Measurements from ENCODE around the gene NUP214. TPM values are rescaled to one million over a fixed set of nuclear protein-coding genes. Genes with fewer than 3 reads are reported as not detected.
A peak's percentile ranks its signal among the peaks of the same experiment; 100 is the strongest.
"Not testable (repeated sequence)": the region's sequence is repeated elsewhere in the genome, so short reads cannot be mapped to it uniquely, and the experiment has no call there.

The NUP214 gene
- polyA plus RNA-seq, 2 donors: 22.3 to 31.3 TPM

GRCh38 chr9:131238402-131239021 is 113.1 kb downstream of the NUP214 start:
- Histone ChIP-seq H3K27me3 (ENCODE audit: control insufficient read depth in 1 of 2, insufficient read depth in 2 of 2, low read length in 2 of 2) (no peaks in the 10 kb centered on the region), H3K27ac (ENCODE audit: low read depth in 2 of 2, low read length in 1 of 2) (peak overlapping the region in 1 of 2 donors; percentile 57), H3K9me3 (ENCODE audit: control insufficient read depth in 2 of 2, insufficient read depth in 1 of 2, low read depth in 1 of 2, low read length in 1 of 2) (no peaks in the 10 kb centered on the region), H3K4me1 (ENCODE audit: control insufficient read depth in 2 of 2, insufficient read depth in 2 of 2, low read length in 1 of 2) (peaks cover 7 to 8% of the 10 kb centered on the region in 2 donors), H3K36me3 (ENCODE audit: control insufficient read depth in 2 of 2, insufficient read depth in 2 of 2, low read length in 1 of 2) (peaks cover 6 to 14% of the 10 kb centered on the region in 2 donors), H3K4me3 (ENCODE audit: low read depth in 1 of 2, low read length in 2 of 2) (no peak overlapping the region)
- WGBS, 2 donors: 38 to 41% methylated on average over 23 of the region's 23 CpGs

GRCh38 chr9:131239161-131239975 is 114.0 kb downstream of the NUP214 start:
- no peaks in the 10 kb centered on the region for H3K9me3 ChIP-seq (ENCODE audit: control insufficient read depth in 2 of 2, insufficient read depth in 1 of 2, low read depth in 1 of 2, low read length in 1 of 2)
- peaks cover 7 to 8% of the 10 kb centered on the region in 2 donors for H3K4me1 ChIP-seq (ENCODE audit: control insufficient read depth in 2 of 2, insufficient read depth in 2 of 2, low read length in 1 of 2)
- 76 to 86% methylated on average over 23 of the region's 23 CpGs for WGBS, 2 donors
- H3K4me3 ChIP-seq (ENCODE audit: low read depth in 1 of 2, low read length in 2 of 2): no peak overlapping the region
- H3K36me3 ChIP-seq (ENCODE audit: control insufficient read depth in 2 of 2, insufficient read depth in 2 of 2, low read length in 1 of 2): peaks cover 3 to 8% of the 10 kb centered on the region in 2 donors
- H3K27ac ChIP-seq (ENCODE audit: low read depth in 2 of 2, low read length in 1 of 2): no peak overlapping the region
- no peaks in the 10 kb centered on the region for H3K27me3 ChIP-seq (ENCODE audit: control insufficient read depth in 1 of 2, insufficient read depth in 2 of 2, low read length in 2 of 2)

- H3K27ac ChIP-seq (ENCODE audit: low read depth in 2 of 2, low read length in 1 of 2): no peak overlapping the region
- no peaks in the 10 kb centered on the region for H3K9me3 ChIP-seq (ENCODE audit: control insufficient read depth in 2 of 2, insufficient read depth in 1 of 2, low read depth in 1 of 2, low read length in 1 of 2)
- peaks cover 0 to 4% of the 10 kb centered on the region in 2 donors for H3K36me3 ChIP-seq (ENCODE audit: control insufficient read depth in 2 of 2, insufficient read depth in 2 of 2, low read length in 1 of 2)
- H3K27me3 ChIP-seq (ENCODE audit: control insufficient read depth in 1 of 2, insufficient read depth in 2 of 2, low read length in 2 of 2): no peaks in the 10 kb centered on the region
- peaks cover 7 to 8% of the 10 kb centered on the region in 2 donors for H3K4me1 ChIP-seq (ENCODE audit: control insufficient read depth in 2 of 2, insufficient read depth in 2 of 2, low read length in 1 of 2)
- H3K4me3 ChIP-seq (ENCODE audit: low read depth in 1 of 2, low read length in 2 of 2): no peak overlapping the region
- WGBS, 2 donors: 77 to 80% methylated on average over 22 of the region's 22 CpGs
Observed at GRCh38 chr9:131240047-131240921, 114.9 kb downstream of the NUP214 start.

GRCh38 chr9:131244331-131244730 is 118.9 kb downstream of the NUP214 start:
- not testable (repeated sequence) for H3K27ac ChIP-seq (ENCODE audit: low read depth in 2 of 2, low read length in 1 of 2); H3K4me1 ChIP-seq (ENCODE audit: control insufficient read depth in 2 of 2, insufficient read depth in 2 of 2, low read length in 1 of 2); H3K27me3 ChIP-seq (ENCODE audit: control insufficient read depth in 1 of 2, insufficient read depth in 2 of 2, low read length in 2 of 2); H3K9me3 ChIP-seq (ENCODE audit: control insufficient read depth in 2 of 2, insufficient read depth in 1 of 2, low read depth in 1 of 2, low read length in 1 of 2); H3K36me3 ChIP-seq (ENCODE audit: control insufficient read depth in 2 of 2, insufficient read depth in 2 of 2, low read length in 1 of 2); H3K4me3 ChIP-seq (ENCODE audit: low read depth in 1 of 2, low read length in 2 of 2)
- 88 to 95% methylated on average over 5 of the region's 5 CpGs for WGBS, 2 donors

- Histone ChIP-seq H3K4me1 (ENCODE audit: control insufficient read depth in 2 of 2, insufficient read depth in 2 of 2, low read length in 1 of 2) (no peaks in the 10 kb centered on the region), H3K36me3 (ENCODE audit: control insufficient read depth in 2 of 2, insufficient read depth in 2 of 2, low read length in 1 of 2) (no peaks in the 10 kb centered on the region), H3K27me3 (ENCODE audit: control insufficient read depth in 1 of 2, insufficient read depth in 2 of 2, low read length in 2 of 2) (no peaks in the 10 kb centered on the region), H3K27ac (ENCODE audit: low read depth in 2 of 2, low read length in 1 of 2) (no peak overlapping the region), H3K4me3 (ENCODE audit: low read depth in 1 of 2, low read length in 2 of 2) (no peak overlapping the region), H3K9me3 (ENCODE audit: control insufficient read depth in 2 of 2, insufficient read depth in 1 of 2, low read depth in 1 of 2, low read length in 1 of 2) (no peaks in the 10 kb centered on the region)
- 77 to 88% methylated on average over 4 of the region's 4 CpGs for WGBS, 2 donors
Observed at GRCh38 chr9:131246618-131247017, 121.2 kb downstream of the NUP214 start.

GRCh38 chr9:131252120-131252519 is 126.7 kb downstream of the NUP214 start:
- Histone ChIP-seq H3K27me3 (ENCODE audit: control insufficient read depth in 1 of 2, insufficient read depth in 2 of 2, low read length in 2 of 2) (no peaks in the 10 kb centered on the region), H3K27ac (ENCODE audit: low read depth in 2 of 2, low read length in 1 of 2) (peak overlapping the region in 1 of 2 donors; percentile 67), H3K36me3 (ENCODE audit: control insufficient read depth in 2 of 2, insufficient read depth in 2 of 2, low read length in 1 of 2) (no peaks in the 10 kb centered on the region), H3K4me3 (ENCODE audit: low read depth in 1 of 2, low read length in 2 of 2) (peak overlapping the region in 1 of 2 donors; percentile 9), H3K4me1 (ENCODE audit: control insufficient read depth in 2 of 2, insufficient read depth in 2 of 2, low read length in 1 of 2) (peaks cover 0 to 5% of the 10 kb centered on the region in 2 donors), H3K9me3 (ENCODE audit: control insufficient read depth in 2 of 2, insufficient read depth in 1 of 2, low read depth in 1 of 2, low read length in 1 of 2) (no peaks in the 10 kb centered on the region)
- WGBS, 2 donors: 83 to 89% methylated on average over 22 to 23 of the region's 23 CpGs

- Histone ChIP-seq H3K9me3 (ENCODE audit: control insufficient read depth in 2 of 2, insufficient read depth in 1 of 2, low read depth in 1 of 2, low read length in 1 of 2) (no peaks in the 10 kb centered on the region), H3K27ac (ENCODE audit: low read depth in 2 of 2, low read length in 1 of 2) (peak overlapping the region in 1 of 2 donors; percentile 26), H3K4me3 (ENCODE audit: low read depth in 1 of 2, low read length in 2 of 2) (no peak overlapping the region), H3K36me3 (ENCODE audit: control insufficient read depth in 2 of 2, insufficient read depth in 2 of 2, low read length in 1 of 2) (no peaks in the 10 kb centered on the region), H3K27me3 (ENCODE audit: control insufficient read depth in 1 of 2, insufficient read depth in 2 of 2, low read length in 2 of 2) (no peaks in the 10 kb centered on the region), H3K4me1 (ENCODE audit: control insufficient read depth in 2 of 2, insufficient read depth in 2 of 2, low read length in 1 of 2) (peaks cover 0 to 5% of the 10 kb centered on the region in 2 donors)
- 75 to 78% methylated on average over 14 of the region's 14 CpGs for WGBS, 2 donors
Observed at GRCh38 chr9:131253891-131254491, 128.6 kb downstream of the NUP214 start.

- peak overlapping the region in 1 of 2 donors; percentile 14 for H3K27ac ChIP-seq (ENCODE audit: low read depth in 2 of 2, low read length in 1 of 2)
- WGBS, 2 donors: 89 to 92% methylated on average over 14 of the region's 14 CpGs
- H3K4me1 ChIP-seq (ENCODE audit: control insufficient read depth in 2 of 2, insufficient read depth in 2 of 2, low read length in 1 of 2): peaks cover 0 to 5% of the 10 kb centered on the region in 2 donors
- no peaks in the 10 kb centered on the region for H3K36me3 ChIP-seq (ENCODE audit: control insufficient read depth in 2 of 2, insufficient read depth in 2 of 2, low read length in 1 of 2)
- no peaks in the 10 kb centered on the region for H3K27me3 ChIP-seq (ENCODE audit: control insufficient read depth in 1 of 2, insufficient read depth in 2 of 2, low read length in 2 of 2)
- H3K4me3 ChIP-seq (ENCODE audit: low read depth in 1 of 2, low read length in 2 of 2): no peak overlapping the region
- H3K9me3 ChIP-seq (ENCODE audit: control insufficient read depth in 2 of 2, insufficient read depth in 1 of 2, low read depth in 1 of 2, low read length in 1 of 2): no peaks in the 10 kb centered on the region
Observed at GRCh38 chr9:131254626-131255025, 129.2 kb downstream of the NUP214 start.

GRCh38 chr9:131255676-131256197 is 130.4 kb downstream of the NUP214 start:
- Histone ChIP-seq H3K4me3 (ENCODE audit: low read depth in 1 of 2, low read length in 2 of 2) (no peak overlapping the region), H3K9me3 (ENCODE audit: control insufficient read depth in 2 of 2, insufficient read depth in 1 of 2, low read depth in 1 of 2, low read length in 1 of 2) (no peaks in the 10 kb centered on the region), H3K27ac (ENCODE audit: low read depth in 2 of 2, low read length in 1 of 2) (peak overlapping the region; percentile 54 to 62), H3K27me3 (ENCODE audit: control insufficient read depth in 1 of 2, insufficient read depth in 2 of 2, low read length in 2 of 2) (no peaks in the 10 kb centered on the region), H3K36me3 (ENCODE audit: control insufficient read depth in 2 of 2, insufficient read depth in 2 of 2, low read length in 1 of 2) (peaks cover 0 to 1% of the 10 kb centered on the region in 2 donors), H3K4me1 (ENCODE audit: control insufficient read depth in 2 of 2, insufficient read depth in 2 of 2, low read length in 1 of 2) (peaks cover 0 to 5% of the 10 kb centered on the region in 2 donors)
- 68 to 70% methylated on average over 8 of the region's 8 CpGs for WGBS, 2 donors
